ENCODE measurements around the gene TEX44.
"Not testable (repeated sequence)": the region's sequence is repeated elsewhere in the genome, so short reads cannot be mapped to it uniquely, and the experiment has no call there.

The TEX44 gene

GRCh38 chr2:231592636-231593145 is at the start of gene TEX44:
TSS of gene TEX44 (plus strand) at chr2:231592864. CDS start at chr2:231592952, 88 bp downstream.
- no peak for DNase-seq

GRCh38 chr2:231545105-231545902 is 47.4 kb upstream of the TEX44 start:
- peak; percentile 73 for DNase-seq

- DNase-seq: no peak
These were observed 46.5 kb upstream of the TEX44 start for GRCh38 chr2:231546014-231546715.

- no peak for DNase-seq
These were observed 45.2 kb upstream of the TEX44 start for GRCh38 chr2:231547315-231548110.

- no peak for DNase-seq
These were observed 43.9 kb upstream of the TEX44 start for GRCh38 chr2:231548752-231549151.

- DNase-seq: no peak
These were observed 43.0 kb upstream of the TEX44 start for GRCh38 chr2:231549446-231550239.

- no peak for DNase-seq
These were observed 39.9 kb upstream of the TEX44 start for GRCh38 chr2:231552752-231553151.

- DNase-seq: no peak
These were observed 38.3 kb upstream of the TEX44 start for GRCh38 chr2:231554327-231554726.

- DNase-seq: peak; percentile 24
These were observed 37.7 kb upstream of the TEX44 start for GRCh38 chr2:231554748-231555545.

GRCh38 chr2:231556496-231556895 is 36.2 kb upstream of the TEX44 start:
- not testable (repeated sequence) for DNase-seq

GRCh38 chr2:231556981-231557380 is 35.7 kb upstream of the TEX44 start:
- no peak for DNase-seq

- peak; percentile 87 for DNase-seq
These were observed 35.0 kb upstream of the TEX44 start for GRCh38 chr2:231557571-231558217.

- DNase-seq: peak; percentile 13
These were observed 29.2 kb upstream of the TEX44 start for GRCh38 chr2:231563378-231563961.

- DNase-seq: no peak
These were observed 26.6 kb upstream of the TEX44 start for GRCh38 chr2:231565887-231566594.

GRCh38 chr2:231567159-231567558 is 25.5 kb upstream of the TEX44 start:
- DNase-seq: no peak

- no peak for DNase-seq
These were observed 24.4 kb upstream of the TEX44 start for GRCh38 chr2:231568098-231568784.

GRCh38 chr2:231568785-231569435 is 23.8 kb upstream of the TEX44 start:
- no peak for DNase-seq

GRCh38 chr2:231570915-231571314 is 21.7 kb upstream of the TEX44 start:
- DNase-seq: not testable (repeated sequence)
